Measurements from ENCODE around the gene EPN3.

EPN3 gene

GRCh38 chr17:50534222-50534978, 1.9 kb downstream of the EPN3 start:
- peak in 1 of 2 donors; percentile 20 for DNase-seq (ENCODE audit: low read depth in 2 of 2)

DNA sequence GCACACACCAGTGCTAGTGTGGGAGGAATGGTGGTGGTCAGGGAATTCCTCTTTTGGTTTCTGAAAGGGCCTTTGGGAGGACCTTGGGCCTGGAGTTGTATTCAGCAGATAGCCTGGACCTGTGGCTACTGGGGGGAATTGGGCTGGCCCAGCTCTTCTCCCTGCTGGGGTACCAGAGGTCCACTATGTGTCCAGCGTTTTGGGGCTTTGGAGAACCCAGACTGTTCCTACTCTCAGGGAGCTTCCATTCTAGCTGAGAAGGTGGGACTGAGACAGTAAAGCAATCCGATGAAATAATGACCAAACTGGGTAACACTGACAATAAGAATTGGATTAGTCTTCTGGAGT, 2.4 kb downstream of the EPN3 start:
- DNase-seq (ENCODE audit: low read depth in 2 of 2), result no peak

- DNase-seq (ENCODE audit: low read depth in 2 of 2), result no peak
Measured at GRCh38 chr17:50535407-50535806, 2.9 kb downstream of the EPN3 start.

DNA sequence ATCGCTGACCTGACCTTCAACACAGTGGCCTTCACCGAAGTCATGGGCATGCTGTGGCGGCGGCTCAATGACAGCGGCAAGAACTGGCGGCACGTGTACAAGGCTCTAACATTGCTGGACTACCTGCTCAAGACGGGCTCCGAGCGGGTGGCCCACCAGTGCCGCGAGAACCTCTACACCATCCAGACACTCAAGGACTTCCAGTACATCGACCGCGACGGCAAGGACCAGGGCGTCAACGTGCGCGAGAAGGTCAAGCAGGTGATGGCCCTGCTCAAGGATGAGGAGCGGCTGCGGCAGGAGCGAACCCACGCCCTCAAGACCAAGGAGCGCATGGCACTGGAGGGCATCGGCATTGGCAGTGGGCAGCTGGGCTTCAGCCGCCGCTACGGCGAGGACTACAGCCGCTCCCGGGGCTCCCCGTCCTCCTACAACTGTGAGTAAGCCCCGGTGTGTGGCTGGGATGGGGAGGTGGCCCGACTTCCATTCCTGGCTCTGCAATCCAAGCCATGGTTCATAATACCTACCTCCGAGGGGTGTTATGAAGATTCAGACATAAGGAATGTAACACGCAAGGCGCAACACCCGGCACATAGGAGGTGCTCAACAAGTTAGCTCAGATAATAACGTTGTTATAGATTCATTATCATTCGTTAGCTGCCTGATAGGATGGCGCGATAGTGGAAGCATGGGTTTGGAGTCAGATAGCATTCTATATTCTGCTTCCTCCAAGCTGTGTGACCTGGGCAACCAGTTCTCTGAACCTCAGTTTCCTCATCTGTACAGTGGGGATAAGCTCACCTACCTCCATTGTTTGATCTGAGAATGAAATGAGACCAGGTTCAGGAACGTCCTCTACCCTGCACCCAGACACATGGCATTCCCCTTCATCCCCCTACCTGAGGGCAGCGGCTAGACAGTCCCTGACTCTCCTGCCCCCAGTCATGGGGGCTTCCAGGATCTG, 4.4 kb downstream of the EPN3 start:
- no peak for DNase-seq (ENCODE audit: low read depth in 2 of 2)

GRCh38 chr17:50537721-50538548, 5.4 kb downstream of the EPN3 start:
- DNase-seq (ENCODE audit: low read depth in 2 of 2), result no peak

DNA sequence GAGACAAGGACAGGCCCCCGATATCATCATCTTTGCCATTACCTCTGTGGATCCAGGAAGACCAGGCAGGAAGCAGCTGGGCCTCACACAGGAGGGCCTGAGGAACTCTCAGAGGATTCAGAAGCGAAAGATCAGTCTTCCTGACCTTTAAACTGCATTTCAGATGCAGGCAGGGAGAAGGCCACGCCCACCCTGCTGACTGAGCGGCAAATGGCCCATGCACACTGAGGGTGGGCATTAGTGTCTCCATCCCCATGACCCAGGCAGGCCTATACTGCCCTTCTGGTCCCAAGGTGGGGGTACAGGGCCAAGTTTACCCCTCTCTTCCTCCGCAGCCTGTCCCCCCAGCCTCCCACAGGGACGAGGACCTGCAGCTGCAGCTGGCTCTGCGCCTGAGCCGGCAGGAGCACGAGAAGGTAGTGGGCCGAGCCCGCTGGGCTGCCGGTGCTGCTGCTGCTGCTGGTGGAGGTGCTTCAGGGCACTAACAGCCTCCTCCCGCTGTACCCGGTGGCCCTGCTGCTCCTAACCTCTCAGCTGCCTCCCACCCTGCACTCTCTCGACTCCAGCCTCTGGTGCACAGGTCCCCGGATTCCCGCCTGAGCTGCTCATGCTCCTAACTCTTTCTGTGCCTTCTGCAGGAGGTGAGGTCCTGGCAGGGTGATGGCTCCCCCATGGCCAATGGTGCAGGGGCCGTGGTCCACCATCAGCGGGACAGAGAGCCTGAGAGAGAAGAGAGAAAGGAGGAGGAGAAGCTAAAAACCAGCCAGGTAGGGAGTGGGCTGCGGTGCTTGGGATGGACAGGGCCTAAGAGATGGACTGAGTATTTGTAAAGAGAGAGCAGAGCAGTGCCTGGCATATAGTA, 6.2 kb downstream of the EPN3 start:
- no peak for DNase-seq (ENCODE audit: low read depth in 2 of 2)

GRCh38 chr17:50539762-50540559, 7.4 kb downstream of the EPN3 start:
- no peak for DNase-seq (ENCODE audit: low read depth in 2 of 2)

GRCh38 chr17:50540560-50541401, 8.2 kb downstream of the EPN3 start:
- DNase-seq (ENCODE audit: low read depth in 2 of 2), result no peak

DNA sequence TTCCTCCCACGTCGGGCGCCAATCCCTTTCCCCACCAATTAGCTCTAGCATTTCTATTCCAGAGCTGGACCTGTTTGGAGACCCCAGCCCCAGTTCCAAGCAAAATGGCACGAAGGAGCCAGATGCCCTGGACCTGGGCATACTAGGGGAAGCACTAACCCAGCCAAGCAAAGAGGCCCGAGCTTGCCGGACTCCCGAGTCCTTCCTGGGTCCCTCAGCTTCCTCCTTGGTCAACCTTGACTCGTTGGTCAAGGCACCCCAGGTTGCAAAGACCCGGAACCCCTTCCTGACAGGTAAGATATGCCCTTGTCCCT, 8.8 kb downstream of the EPN3 start:
- DNase-seq (ENCODE audit: low read depth in 2 of 2), result no peak

DNA sequence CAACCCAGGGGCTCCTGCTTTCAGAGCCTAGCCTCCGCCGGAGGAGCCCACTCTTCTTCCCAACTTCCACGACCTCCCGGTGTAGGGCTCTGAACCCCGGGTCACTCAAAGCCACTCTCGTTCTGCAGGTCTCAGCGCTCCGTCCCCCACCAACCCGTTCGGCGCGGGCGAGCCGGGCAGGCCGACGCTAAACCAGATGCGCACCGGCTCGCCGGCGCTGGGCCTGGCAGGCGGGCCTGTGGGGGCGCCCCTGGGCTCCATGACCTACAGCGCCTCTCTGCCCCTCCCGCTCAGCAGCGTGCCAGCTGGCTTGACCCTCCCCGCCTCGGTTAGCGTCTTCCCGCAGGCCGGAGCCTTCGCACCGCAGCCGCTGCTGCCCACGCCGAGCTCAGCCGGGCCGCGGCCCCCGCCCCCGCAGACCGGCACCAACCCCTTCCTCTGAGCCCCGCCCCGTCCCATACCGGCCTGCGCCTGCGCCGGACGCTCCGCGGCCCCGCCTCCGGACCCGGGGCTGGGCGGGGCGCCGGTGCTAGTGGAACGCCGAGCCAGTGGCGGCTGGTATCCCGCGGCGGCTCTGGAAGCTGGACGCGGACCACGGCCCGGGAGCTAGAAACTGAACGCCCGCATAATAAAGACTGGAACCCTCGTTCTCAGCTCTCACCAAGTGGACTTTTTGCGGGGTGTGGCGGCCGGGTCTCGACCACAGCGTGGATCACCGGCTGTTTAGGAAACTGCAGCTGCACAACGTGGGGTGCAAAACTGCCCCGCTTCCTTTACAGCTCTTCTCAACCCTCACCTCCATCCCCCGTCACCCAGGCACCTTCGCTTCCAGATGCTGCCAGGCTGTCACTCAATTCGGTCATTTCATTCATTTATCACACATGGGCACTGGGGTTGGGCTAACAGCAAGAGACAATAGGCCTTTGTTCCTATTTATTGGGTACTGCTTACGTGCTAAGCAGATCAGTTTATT, 9.5 kb downstream of the EPN3 start:
- peak; percentile 59 to 78 for DNase-seq (ENCODE audit: low read depth in 2 of 2)

DNA sequence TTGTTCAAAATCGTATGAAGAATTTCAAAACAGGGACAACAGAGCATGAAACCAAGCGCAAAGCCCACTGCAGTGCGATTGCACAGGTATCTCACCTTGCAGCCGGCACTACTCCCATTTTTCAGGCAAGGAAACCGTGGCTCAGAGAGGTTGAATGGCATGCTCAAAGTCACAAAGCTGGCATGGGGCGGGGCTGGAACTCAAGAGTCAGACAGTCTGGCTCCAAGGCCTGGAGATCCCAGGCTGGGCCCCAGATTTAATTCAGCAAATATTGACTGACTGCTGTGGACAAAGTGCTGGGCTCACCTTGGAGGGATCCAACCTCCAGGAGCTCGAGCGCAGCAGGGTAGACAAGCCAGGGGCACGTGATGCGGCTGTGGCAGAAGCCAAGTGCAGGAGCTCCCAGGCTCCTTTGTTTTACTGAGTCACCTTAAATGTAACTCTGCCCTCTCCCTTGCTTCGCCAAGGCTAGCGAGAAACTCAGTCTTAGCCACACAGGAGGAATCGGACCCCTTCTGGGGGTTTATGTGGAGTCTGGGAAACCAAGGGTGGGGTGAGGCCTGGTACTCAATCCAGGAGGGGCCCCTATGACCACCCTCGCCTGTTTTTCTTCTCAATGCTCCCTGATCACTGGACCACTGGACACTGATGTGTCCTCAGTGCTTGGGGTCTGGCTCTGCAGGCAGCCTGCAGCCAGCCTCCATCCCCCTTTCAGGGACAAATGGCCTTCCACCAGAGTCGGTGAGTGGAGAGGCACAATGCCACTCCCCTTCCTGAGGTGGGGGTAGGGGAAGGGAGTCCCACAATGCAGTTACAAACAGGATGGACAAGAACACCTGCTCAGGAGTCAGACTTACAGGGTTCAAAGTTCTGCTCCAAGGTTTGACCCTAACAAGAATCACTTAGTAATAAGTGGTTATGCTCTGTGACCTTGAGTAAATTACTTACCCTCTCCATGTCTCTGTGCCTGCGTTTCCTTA, 10.6 kb downstream of the EPN3 start:
- DNase-seq (ENCODE audit: low read depth in 2 of 2), result no peak

- no peak for DNase-seq (ENCODE audit: low read depth in 2 of 2)
Measured at GRCh38 chr17:50544516-50544915, 12.0 kb downstream of the EPN3 start.

- no peak for DNase-seq (ENCODE audit: low read depth in 2 of 2)
Measured at GRCh38 chr17:50545311-50545710, 12.8 kb downstream of the EPN3 start.

GRCh38 chr17:50546701-50547034, 14.1 kb downstream of the EPN3 start:
- no peak for DNase-seq (ENCODE audit: low read depth in 2 of 2)

DNA sequence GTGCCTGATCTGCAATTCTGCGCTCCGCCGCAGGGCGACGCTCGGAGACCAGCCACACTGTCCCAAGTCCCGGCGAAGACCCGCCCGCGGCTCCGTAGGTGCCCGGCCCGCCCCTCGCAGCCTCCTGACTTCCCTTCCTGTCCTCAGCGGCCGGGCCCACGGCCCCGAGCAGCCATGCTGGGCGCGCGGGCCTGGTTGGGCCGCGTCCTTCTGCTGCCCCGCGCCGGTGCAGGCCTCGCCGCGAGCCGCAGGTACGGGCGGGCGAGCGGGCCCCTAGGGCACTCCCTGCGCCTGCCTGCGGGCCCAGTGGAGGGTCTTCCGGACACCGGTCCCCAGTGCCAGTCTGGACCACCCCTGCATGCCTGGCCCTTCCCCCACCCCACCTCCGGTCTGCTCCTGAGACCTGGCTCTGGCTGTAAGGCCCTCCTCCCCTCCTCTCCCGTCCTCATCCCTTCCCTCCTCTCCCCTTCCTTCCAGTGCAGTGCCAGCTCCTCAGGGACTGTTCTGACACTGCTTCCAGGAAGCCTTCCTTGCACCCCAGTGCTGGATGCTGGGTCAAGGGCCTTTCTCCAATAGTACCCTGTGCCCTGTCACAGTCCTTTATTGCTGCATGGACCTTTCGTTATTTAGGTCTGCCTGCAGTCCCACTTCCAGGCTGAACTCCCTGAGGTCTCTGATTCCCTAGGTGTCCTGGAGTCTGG, 14.7 kb downstream of the EPN3 start, which contains the start of gene SPATA20:
Gene SPATA20 (plus strand): TSS at position 140 of the 701 bp plus-strand sequence. CDS start 35 bp downstream, at position 175.
- DNase-seq (ENCODE audit: low read depth in 2 of 2), result peak; percentile 65 to 73

GRCh38 chr17:50547736-50548083, 15.2 kb downstream of the EPN3 start:
- no peak for DNase-seq (ENCODE audit: low read depth in 2 of 2)

GRCh38 chr17:50548831-50549230, 16.3 kb downstream of the EPN3 start:
- no peak for DNase-seq (ENCODE audit: low read depth in 2 of 2)

Measured in stimulated activated CD8-positive, alpha-beta memory T cell treated with anti-CD3 and anti-CD28 coated beads, Interleukin-7, amount 100 ng/mL, for 4 hours (primary cell).